Neuronal stem cell (in vitro differentiated cells): ENCODE results near the gene SRSF12.

Source experiments
- DNase-seq: peaks from one replicate; pipeline ENCODE4 v3.0.0-alpha.2; 2013; ENCODE audit warnings: low spot score
- H2AFZ ChIP-seq: one replicate; pipeline ENCODE4 v1.6.1; 2013; ENCODE audit warnings: mild to moderate bottlenecking, low read length, inconsistent platforms
- H2AK5ac ChIP-seq: 2 replicates; pipeline ENCODE4 v1.6.1; 2013; ENCODE audit warnings: low read depth, mild to moderate bottlenecking, inconsistent platforms, low read length, moderate library complexity, mixed read lengths
- H2BK120ac ChIP-seq: 2 replicates; pipeline ENCODE4 v1.6.1; 2013; ENCODE audit warnings: low read depth, mild to moderate bottlenecking, inconsistent platforms, low read length, moderate library complexity, mixed read lengths
- H2BK12ac ChIP-seq: one replicate; pipeline ENCODE4 v1.6.1; 2013; ENCODE audit warnings: low read length, inconsistent platforms
- H2BK15ac ChIP-seq: 2 replicates; pipeline ENCODE4 v1.6.1; 2013; ENCODE audit warnings: mild to moderate bottlenecking, low read length, inconsistent platforms, mixed read lengths
- H2BK5ac ChIP-seq: one replicate; pipeline ENCODE4 v1.6.1; 2013; ENCODE audit warnings: inconsistent platforms, mild to moderate bottlenecking, low read length, moderate library complexity
- H3K14ac ChIP-seq: one replicate; pipeline ENCODE4 v1.6.1; 2013; ENCODE audit warnings: low read length, inconsistent platforms
- H3K18ac ChIP-seq: 2 replicates; pipeline ENCODE4 v1.6.1; 2013; ENCODE audit warnings: low read length, inconsistent platforms
- H3K23ac ChIP-seq: 2 replicates; pipeline ENCODE4 v1.6.1; 2013; ENCODE audit warnings: low read depth, mild to moderate bottlenecking, mixed read lengths, low read length, inconsistent platforms; ENCODE audit not compliant: poor library complexity
- H3K27ac ChIP-seq: replicated peaks from 3 replicates; pipeline ENCODE4 v1.5.1; 2013; ENCODE audit warnings: low read length, inconsistent platforms
- H3K27me3 ChIP-seq, 3 experiments: 2 replicates each; pipeline ENCODE4 v1.6.1; 2013; ENCODE audit warnings: low read length in 3 of 3, mild to moderate bottlenecking in 2 of 3, inconsistent platforms in 1 of 3, low read depth in 1 of 3, mixed read lengths in 1 of 3, moderate library complexity in 1 of 3; ENCODE audit not compliant: control insufficient read depth in 3 of 3, insufficient read depth in 3 of 3
- H3K36me3 ChIP-seq, 2 donors: replicated peaks in 1 of 2; 2 replicates each; pipeline ENCODE4 v1.6.1; 2013; ENCODE audit warnings: low read length in 2 of 2; ENCODE audit not compliant: control insufficient read depth in 2 of 2, insufficient read depth in 2 of 2
- H3K4ac ChIP-seq: 2 replicates; pipeline ENCODE4 v1.6.1; 2013; ENCODE audit warnings: inconsistent platforms, mild to moderate bottlenecking, low read length, moderate library complexity
- H3K4me1 ChIP-seq, 2 donors: 1 replicate in 1 of 2; 2 replicates in 1 of 2; pipeline ENCODE4 v1.6.1; 2013; ENCODE audit warnings: low read length in 2 of 2, low read depth in 1 of 2; ENCODE audit not compliant: control insufficient read depth in 2 of 2, insufficient read depth in 1 of 2
- H3K4me2 ChIP-seq: one replicate; pipeline ENCODE4 v1.6.1; 2013; ENCODE audit warnings: mild to moderate bottlenecking, low read length, inconsistent platforms; ENCODE audit not compliant: insufficient read depth, poor library complexity, severe bottlenecking
- H3K4me3 ChIP-seq, 2 donors: 2 replicates each; pipeline ENCODE4 v1.5.1; 2013; ENCODE audit warnings: low read length in 2 of 2, mild to moderate bottlenecking in 2 of 2, inconsistent platforms in 1 of 2, moderate library complexity in 1 of 2
- H3K79me1 ChIP-seq: one replicate; pipeline ENCODE4 v1.6.1; 2013; ENCODE audit warnings: low read depth, mild to moderate bottlenecking, inconsistent platforms, low read length, moderate library complexity
- H3K9ac ChIP-seq: one replicate; pipeline ENCODE4 v1.6.1; 2013; ENCODE audit warnings: mild to moderate bottlenecking, low read depth, low read length, inconsistent platforms; ENCODE audit not compliant: poor library complexity
- H3K9me3 ChIP-seq, 2 donors: replicated peaks in 1 of 2; 2 replicates each; pipeline versions ENCODE3 to v1.6.1; 2013; ENCODE audit warnings: low read length in 2 of 2, mild to moderate bottlenecking in 2 of 2, inconsistent platforms in 1 of 2, low read depth in 1 of 2, mixed read lengths in 1 of 2, moderate library complexity in 1 of 2; ENCODE audit not compliant: control insufficient read depth in 2 of 2, insufficient read depth in 1 of 2
- H4K8ac ChIP-seq: one replicate; pipeline ENCODE4 v1.6.1; 2013; ENCODE audit warnings: low read depth, mild to moderate bottlenecking, inconsistent platforms, low read length, moderate library complexity
- H4K91ac ChIP-seq: one replicate; pipeline ENCODE4 v1.6.1; 2013; ENCODE audit warnings: low read length, low read depth, mild to moderate bottlenecking, inconsistent platforms; ENCODE audit not compliant: poor library complexity
- WGBS, 2 donors: extraction: QIAGEN DNeasy Blood & Tissue Kit; methylation state at CpG; one replicate each; pipeline ENCODE4 v1.1.7; 2013; ENCODE audit warnings: missing lambda C conversion rate in 2 of 2, mixed read lengths in 1 of 2; ENCODE audit not compliant: insufficient read length in 2 of 2, insufficient replicate concordance in 1 of 2; ENCODE audit errors: extremely low coverage in 2 of 2; 5-methylcytosine and 5-hydroxymethylcytosine counted together

The SRSF12 gene

DNA sequence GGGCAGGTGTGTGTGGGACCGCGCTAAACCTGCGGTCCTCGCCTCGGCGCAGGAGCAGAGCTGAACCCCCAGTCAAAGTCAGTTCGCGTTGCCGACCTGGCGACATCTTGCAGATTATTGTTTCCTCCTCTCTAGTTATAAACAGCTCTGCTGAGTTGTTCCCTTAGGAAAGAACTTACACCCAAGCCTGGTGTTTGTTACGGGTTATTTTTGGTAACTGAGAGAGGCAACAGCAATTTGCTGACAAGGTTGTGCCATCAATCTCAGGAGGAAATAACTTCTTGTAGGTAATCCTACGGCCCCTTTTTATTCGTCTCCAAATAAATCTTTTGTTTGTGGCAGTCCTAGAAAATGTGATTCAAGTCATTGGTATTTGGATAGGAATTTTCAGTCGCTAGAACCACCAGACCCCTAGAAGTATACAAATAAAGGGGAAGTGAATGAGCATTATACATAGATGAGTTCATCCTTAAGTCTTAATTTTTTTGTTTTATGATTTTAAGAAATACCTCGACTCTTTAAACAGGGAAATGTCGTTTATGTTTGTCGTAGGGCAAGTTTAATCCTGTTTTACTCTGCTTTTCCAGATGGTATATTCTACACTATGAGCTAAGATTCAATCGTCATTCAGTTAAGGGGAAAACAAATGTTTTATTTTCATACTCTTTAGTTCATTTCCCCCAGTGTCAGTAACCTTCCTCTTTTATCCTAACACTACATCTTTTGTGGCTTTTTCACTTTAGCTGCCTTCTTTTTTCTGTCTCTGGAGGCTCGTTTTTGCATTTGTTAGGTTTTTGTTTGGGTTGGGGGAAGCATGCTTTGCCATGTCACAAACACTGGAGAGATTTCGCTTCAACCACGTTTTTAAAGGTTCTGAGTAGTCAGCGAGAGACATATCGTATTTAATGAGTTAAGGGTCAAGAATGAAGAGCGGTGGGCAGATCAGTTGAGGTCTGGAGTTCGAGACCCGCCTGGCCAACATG is 29.1 kb upstream of the SRSF12 start:
- Histone ChIP-seq H4K8ac (no peak overlapping the region), H3K4me2 (peak overlapping the region; percentile 96), H3K4ac (no peak overlapping the region), H3K18ac (peak overlapping the region; percentile 97), H3K9ac (peak overlapping the region; percentile 78), H3K23ac (no peak overlapping the region), H3K14ac (no peak overlapping the region), H4K91ac (no peak overlapping the region), H3K27ac (no peak overlapping the region), H3K79me1 (peaks cover 1% of the 10 kb centered on the region), H3K4me1 (peaks cover 0 to 3% of the 10 kb centered on the region in 2 donors), H2AFZ (peak overlapping the region; percentile 93), H2BK5ac (peak overlapping the region; percentile 39), H3K4me3 (peak overlapping the region; percentile 62 to 86), H2BK15ac (no peak overlapping the region), H2BK120ac (no peak overlapping the region), H3K9me3 (no peaks in the 10 kb centered on the region), H2AK5ac (no peak overlapping the region), H2BK12ac (no peak overlapping the region), H3K36me3 (peaks cover 0 to 4% of the 10 kb centered on the region in 2 donors), H3K27me3 (peaks cover 0 to 14% (median 0%) of the 10 kb centered on the region in 3 experiments)
- DNase-seq, result peak; percentile 20
- WGBS, 2 donors, result no CpG with 5 or more reads among the region's 26 CpGs

DNA sequence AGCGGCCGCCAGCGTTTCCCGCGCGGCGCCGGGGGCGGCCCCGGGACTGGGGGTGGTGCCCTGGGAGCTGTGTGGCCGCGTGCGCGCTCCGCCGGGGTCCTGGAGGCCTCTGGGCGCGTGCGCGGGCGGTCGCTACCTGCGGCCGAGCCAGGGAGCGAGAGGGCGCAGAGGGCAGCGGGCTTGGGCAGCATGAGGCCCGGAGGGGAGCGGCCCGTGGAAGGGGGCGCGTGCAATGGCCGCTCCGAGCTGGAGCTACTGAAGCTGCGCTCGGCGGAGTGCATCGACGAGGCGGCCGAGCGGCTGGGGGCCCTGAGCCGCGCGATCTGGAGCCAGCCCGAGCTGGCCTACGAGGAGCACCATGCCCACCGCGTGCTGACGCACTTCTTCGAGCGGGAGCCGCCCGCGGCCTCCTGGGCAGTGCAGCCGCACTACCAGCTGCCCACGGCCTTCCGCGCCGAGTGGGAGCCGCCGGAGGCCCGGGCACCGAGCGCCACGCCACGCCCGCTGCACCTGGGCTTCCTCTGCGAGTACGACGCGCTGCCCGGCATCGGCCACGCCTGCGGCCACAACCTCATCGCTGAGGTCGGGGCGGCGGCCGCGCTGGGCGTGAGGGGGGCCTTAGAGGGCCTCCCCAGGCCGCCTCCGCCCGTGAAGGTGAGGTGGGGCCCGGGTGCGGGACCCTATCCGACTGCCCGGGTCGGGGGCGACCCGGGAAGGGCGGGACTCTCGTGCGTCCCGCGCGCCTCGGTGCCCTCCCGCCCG is 28.3 kb upstream of the SRSF12 start, which contains the start of gene PM20D2:
PM20D2 (plus strand) TSS at position 100 of the 762 bp plus-strand sequence; CDS start at position 190, 90 bp downstream.
- Histone ChIP-seq H3K4me3 (peak within 1 kb of the TSS; percentile 62 to 86), H3K9me3 (no peaks in the 10 kb centered on the region), H2BK12ac (peak within 1 kb of the TSS; percentile 1), H3K9ac (peak within 1 kb of the TSS; percentile 80), H2BK5ac (peak within 1 kb of the TSS; percentile 39), H2BK120ac (peak within 1 kb of the TSS; percentile 81), H3K27ac (no peak within 1 kb of the TSS), H3K4ac (no peak within 1 kb of the TSS), H3K27me3 (peaks cover 0 to 14% (median 0%) of the 10 kb centered on the region in 3 experiments), H4K91ac (peak within 1 kb of the TSS; percentile 43), H3K23ac (peak within 1 kb of the TSS; percentile 65), H3K18ac (peak within 1 kb of the TSS; percentile 97), H2BK15ac (peak within 1 kb of the TSS; percentile 92), H2AFZ (peak within 1 kb of the TSS; percentile 93), H4K8ac (peak within 1 kb of the TSS; percentile 43), H3K36me3 (no peaks in the 10 kb centered on the region), H3K14ac (peak within 1 kb of the TSS; percentile 97), H3K4me1 (peaks cover 0 to 3% of the 10 kb centered on the region in 2 donors), H2AK5ac (peak within 1 kb of the TSS; percentile 84), H3K4me2 (peak within 1 kb of the TSS; percentile 96), H3K79me1 (peaks cover 1% of the 10 kb centered on the region)
- peak; percentile 56 for DNase-seq
- WGBS, 2 donors, result no CpG with 5 or more reads among the region's 102 CpGs

GRCh38 chr6:89145091-89145955 is 27.5 kb upstream of the SRSF12 start:
- peak overlapping the region; percentile 92 for H2BK15ac ChIP-seq
- H3K27me3 ChIP-seq, result peaks cover 0 to 14% (median 0%) of the 10 kb centered on the region in 3 experiments
- H3K14ac ChIP-seq, result no peak overlapping the region
- H3K36me3 ChIP-seq, result no peaks in the 10 kb centered on the region
- H3K9ac ChIP-seq, result peak overlapping the region; percentile 60
- H2BK120ac ChIP-seq, result peak overlapping the region; percentile 81
- peaks cover 0 to 3% of the 10 kb centered on the region in 2 donors for H3K4me1 ChIP-seq
- H2BK12ac ChIP-seq, result no peak overlapping the region
- H3K4ac ChIP-seq, result no peak overlapping the region
- H4K91ac ChIP-seq, result no peak overlapping the region
- no peak overlapping the region for H2AK5ac ChIP-seq
- no peak overlapping the region for H4K8ac ChIP-seq
- H3K4me2 ChIP-seq, result peak overlapping the region; percentile 96
- no peaks in the 10 kb centered on the region for H3K9me3 ChIP-seq
- H2BK5ac ChIP-seq, result no peak overlapping the region
- no CpG with 5 or more reads among the region's 17 CpGs for whole genome bisulfite sequencing, 2 donors
- peak overlapping the region; percentile 97 for H3K18ac ChIP-seq
- DNase-seq, result no peak
- H3K27ac ChIP-seq, result no peak overlapping the region
- H3K79me1 ChIP-seq, result peaks cover 1% of the 10 kb centered on the region
- peak overlapping the region; percentile 62 to 86 for H3K4me3 ChIP-seq
- H2AFZ ChIP-seq, result peak overlapping the region; percentile 93
- H3K23ac ChIP-seq, result no peak overlapping the region
